HG02571 (cell line): Measurements from ENCODE around the gene CUEDC1.

ENCODE experiments used
- ATAC-seq: cut with Tn5 transposase; IDR thresholded peaks from one replicate; pipeline ENCODE4 v1.9.1; 2021; ENCODE audit warnings: mild to moderate bottlenecking, moderate library complexity; ENCODE audit not compliant: unreplicated experiment

CUEDC1 gene

DNA sequence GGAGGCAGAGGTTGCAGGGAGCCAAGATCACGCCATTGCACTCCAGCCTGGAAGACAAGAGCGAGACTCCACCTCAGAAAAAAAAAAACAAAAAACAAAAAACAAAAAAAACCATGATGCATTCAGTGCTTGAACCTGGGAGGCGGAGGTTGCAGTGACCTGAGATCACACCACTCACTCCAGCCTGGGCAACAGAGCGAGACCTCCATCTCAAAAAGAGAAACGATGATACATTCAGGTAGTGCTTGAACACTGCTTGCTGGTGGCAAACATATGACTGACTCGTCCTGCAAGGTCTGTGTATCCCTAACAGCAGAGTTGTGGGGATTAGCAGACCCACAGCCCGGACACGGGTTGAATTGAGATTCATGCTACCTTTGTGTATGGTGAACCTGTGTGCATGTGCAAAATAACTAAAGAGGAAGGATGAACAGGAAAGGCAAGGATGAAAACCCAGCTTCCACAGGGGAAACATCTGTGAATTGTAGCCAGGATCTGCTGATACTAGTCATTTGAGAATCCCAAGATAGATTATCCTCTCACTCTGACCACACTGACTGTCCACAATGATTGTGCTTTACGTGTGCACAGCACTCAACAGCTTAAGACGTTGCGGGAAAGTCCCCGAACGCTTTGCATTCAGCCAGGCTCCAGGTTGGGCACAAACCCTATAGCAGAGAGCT is 53.0 kb downstream of the CUEDC1 start:
- ATAC-seq, result peak; percentile 46

DNA sequence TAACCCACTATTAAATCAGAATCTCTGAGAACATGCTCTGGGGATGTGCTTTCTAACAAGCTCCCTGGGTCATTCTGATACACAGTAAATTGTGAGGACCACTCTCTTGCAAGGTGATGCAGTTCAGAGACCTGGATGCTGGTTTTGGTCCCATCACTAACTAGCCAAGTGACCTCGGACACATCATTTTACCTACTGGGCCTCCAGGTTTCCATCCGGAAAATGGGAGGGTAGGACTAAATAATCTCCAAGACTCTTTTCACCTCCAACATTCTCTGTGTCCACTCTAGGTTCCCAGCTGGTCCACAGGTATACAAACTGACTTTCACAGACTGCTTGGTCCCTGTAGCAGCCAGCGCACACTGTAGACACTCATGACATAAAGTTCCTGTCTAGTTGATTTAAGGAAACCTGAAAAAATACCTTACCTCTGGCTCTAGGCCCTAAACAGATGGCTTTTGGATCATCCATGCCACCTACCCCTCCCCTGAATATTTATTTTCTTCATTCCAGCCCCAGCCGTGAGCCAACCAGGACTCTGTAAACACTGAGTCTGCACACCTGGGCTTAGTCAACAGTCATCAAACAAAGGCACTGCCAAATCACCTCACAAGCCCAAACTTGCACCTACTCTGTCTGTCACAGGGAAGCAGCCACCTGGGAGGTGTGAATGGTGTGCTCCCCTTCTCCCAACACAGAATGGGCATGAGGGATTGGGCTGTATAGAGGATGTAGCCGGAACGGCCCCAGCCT is 54.0 kb downstream of the CUEDC1 start:
- no peak for ATAC-seq

DNA sequence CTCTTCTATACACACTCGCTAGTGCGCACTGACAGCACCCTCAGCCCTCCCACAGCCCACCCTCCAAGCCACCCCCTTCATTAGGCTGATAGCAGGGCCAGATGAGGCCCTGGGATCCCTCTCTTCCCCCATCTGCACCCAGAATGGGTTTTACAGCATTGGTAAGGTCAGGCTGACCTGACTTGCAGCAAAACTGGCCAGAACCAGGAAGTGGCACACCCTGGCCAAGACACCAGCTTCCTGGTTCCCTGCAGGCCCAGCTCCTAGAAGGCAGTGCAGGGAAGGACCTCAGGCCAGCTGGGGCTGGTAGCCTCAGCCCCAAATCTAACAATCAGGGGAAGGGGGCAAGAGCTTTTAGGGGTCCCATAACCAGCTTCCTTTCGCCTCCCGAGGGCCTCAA is 55.4 kb downstream of the CUEDC1 start:
- no peak for ATAC-seq

DNA sequence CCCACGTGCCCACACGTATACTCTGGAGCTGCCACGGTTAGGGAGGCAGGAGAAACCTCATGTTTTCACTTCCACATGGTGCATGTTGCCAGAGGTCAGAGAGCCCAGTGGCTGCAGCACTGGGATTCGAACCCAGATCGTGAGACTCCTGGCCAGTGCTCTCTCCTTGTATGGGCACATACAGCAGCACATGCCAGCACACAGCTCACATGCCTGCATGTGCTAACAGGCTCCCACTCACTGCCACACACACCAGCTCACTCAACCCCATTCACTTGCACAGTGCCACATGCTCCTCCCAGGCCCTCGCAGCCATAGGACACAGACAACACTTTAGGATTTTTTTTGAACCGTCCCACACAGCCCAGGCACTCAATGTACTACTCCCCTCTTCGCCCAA is 55.8 kb downstream of the CUEDC1 start:
- ATAC-seq, result no peak

DNA sequence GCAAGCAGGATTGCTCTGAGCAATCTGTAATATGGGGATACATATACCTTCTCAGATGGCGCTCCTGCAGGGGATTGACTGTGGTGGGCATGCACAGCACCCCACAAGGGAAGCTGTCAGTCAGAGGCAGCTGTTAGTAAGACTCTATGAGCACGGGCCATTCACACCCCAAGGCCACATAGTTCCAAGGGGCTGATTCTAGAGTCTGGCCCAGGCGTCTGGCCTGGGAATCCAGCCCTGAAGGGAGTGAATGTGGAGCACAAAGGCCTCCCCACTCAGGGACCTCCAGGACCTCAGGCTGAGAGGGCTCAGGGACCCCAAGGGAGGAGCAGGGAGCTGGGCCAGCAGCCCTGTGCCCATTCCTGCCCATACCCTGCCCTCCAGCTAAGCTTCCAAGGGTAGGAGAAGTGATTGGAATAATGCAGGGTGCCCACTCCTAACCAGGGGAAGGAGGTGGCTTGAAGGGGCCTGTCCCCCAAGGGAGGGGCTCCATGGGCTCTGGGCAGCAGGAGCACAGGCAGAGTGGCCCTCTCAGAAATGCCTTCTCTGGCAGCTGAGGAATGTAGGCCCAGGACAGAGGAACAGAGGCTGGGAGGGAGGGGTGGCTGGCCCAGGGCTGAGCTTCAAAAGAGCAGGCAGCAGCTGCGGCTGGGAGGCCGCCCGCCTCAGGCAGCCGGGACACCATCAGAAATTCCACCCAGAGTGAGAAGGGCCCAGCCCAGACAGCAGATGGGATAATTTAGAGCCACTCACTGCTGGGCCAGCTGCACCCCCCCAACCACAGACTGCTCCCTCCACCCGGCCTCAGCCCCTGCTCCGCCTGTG is 56.5 kb downstream of the CUEDC1 start:
- no peak for ATAC-seq

DNA sequence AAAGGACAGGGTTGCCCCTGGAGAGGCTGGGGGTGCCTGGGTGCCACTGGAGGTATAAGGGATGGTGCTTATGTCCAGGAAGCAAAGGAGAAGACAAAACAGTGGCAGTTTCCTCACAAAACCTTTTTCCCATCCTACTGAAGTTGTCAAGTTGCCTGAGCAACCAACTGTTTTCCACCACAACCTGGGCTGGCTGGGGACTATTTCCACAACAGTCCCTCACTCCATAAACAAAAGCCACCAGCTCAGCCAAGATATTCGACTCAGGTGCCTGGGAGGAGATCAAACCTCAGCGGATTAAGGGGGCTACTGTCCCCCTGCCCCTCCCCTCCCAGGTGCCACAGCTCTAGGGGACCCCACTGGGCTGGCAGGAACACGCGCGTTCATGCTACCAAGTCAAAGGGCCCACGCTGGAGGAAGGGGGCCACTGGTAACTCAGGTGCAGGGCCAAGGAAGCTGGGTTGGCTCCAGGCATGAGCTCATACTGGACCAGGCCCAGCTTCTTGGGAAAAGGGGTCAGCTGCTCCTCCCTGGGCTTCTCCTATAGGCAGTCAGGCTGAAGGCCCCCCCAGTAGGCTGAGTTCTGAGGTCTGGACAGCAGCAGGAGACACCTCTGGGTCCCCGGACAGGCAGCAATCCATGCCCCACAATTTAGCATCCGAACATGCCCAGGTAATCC is 59.7 kb downstream of the CUEDC1 start:
- no peak for ATAC-seq

DNA sequence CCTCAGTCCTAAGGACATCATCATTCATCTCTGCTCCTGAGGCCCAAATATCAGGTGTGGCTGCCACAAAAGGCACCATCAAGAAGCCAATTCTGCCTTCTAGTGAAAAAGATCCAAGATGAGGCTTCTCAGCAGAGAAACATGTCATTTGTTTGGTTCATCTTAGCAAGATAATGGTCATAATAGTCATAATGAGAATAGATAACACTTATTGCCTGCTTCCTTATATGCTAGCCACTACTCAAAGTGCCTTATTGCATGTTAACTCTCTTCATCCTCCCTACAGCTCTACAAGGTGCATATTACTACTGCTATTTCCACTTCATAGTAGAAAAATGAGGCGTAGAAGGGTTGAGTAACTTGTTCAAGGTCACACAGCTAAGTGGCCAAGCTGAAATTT is 60.4 kb downstream of the CUEDC1 start:
- ATAC-seq, result no peak

DNA sequence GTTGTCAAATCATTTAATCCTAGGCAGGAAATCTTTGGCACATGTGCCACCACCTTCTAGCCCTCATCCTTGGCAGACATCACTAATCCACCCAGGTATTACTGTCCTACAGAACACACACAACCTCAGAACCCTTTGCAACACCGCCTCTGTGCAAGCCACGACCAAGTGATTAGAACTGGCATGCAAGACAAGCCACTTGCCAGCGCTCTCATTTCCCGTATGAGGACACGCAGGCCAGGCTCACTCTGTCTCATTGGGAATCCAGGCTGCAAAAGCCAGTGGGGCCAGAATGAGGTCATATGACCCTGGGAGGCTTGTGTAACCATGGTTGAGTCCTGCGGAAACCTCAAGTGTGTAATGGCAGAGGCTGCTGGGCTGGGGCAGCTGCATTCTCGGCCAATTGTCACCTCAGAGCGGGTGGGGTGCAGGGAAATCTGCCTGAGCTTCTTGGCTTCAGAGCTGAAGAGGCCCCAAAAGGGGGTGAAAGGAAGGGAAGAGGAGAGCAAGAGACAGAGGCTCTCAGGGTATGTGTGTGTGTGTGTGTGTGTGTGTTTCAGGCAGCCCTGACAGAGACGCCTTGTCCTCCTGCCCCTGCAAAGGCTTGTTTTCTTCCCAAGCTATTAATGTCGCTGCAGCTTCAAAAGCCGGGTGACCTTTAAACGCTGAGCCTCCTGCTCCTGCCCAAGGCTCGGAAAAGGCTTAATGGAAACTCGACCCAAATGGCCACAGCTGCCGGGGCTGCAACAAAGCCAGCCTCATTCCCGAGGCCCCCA is 62.2 kb downstream of the CUEDC1 start:
- no peak for ATAC-seq

DNA sequence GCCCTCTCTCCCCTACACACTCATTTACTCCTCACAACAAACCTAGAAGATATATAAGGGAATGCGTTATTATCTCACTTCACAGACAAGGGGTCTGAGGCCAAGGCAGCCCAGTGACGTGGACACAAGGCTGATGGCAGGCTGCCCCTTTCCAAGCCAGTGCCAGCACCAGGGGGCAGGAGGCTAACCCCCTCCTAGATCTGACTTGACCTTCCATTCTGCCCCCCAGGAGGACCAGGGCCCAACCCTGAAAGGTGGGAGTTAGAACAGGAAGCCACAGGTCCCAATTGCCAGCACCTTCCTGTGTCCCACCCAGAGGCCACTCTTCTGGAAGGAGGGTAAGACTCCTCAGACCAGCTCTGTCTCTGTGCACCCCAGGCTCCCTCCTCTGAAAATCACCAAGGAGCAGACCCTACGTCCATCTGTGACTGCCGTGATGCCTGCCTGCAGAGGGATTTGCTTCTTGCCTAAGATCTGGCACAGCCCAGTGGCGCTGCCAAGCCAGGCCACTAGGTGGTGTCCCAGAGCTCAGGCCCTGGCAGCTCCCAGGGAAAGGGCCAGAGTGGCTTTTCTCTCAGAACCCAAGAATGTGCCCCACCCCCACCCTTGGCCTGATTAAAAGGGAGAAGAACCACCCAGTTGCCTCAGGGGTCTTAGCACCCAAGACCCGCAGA is 62.9 kb downstream of the CUEDC1 start:
- ATAC-seq, result no peak

DNA sequence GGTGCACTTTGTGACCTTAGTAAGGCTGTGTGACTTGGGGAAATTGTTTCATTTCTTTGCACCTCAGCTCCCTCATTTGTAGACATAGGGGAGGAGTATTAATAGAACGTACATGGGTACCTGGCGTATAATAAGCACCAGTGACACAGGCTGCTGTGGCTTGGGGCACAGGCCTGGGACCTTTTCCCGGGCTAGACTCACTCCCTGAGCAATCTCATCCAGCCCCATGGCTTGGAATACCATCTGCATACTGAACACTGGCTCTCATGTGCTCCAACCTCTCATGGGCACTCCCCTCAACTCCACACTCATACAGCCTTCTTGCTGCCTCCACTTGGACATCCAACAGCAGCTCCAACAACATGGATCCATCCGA is 64.4 kb downstream of the CUEDC1 start:
- ATAC-seq, result no peak

DNA sequence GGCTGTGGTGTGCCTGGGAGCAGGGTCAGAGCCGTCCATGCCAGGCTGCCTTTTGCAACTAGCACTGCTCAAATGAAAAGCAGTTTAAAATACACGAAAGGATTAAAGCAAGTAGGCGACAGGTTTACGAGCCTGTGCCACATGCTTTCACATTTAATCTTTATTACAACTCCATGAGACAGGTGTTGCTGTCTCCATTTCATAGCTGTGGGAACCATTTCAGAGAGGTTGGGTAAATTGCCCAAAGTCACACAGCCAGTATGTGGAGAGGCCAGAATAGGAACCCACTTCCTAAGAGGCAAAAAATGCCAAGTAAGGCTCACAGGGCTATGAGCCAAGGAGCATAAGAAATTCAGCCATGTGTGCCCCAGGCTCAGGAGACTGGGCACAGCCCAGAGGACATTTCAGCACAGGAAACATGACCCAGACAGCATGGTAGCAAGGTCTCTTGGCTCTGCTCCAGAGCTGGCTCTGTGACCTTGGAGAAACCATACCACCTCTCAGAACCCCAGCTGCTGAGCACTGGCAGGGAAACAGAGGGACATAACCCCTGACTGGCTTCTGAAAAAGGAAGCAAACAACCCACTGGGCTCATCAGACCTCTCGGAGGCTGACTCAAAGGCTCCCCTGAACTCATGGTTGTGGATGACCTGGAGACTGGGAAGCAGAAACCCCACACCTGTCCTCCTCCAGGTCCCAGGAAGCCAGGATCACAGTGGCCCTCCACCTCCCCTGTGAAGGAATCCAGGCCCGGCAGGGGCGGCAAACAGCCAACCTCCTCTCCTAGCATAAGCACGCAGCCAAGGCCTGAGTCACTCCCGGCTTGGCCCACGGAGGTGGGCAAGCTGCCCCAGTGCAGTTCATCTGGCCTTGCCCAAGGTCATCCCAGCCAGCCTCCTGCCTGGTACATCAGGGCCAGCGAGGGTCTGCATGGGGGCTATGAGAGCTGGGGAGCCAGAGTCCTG is 65.0 kb downstream of the CUEDC1 start:
- no peak for ATAC-seq

DNA sequence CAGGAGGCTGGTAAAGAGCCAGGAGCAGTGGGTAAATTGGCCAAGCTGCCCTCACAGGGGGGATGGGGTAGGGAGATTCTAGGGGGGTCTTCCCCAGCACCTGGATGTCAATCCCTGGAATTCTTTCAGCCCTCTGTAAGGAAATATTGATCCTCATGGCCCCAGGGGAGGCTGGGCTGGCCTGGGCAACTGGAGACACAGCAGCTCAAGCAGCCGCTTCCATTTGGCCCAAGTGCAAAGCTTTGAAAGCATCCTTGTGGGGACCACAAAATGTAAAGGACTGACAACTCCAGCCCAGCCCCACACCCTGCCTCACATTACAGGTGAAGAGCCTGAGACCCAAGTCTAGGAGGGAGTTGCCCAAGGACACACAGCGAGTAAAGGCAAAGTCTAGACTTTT is 66.0 kb downstream of the CUEDC1 start:
- no peak for ATAC-seq

DNA sequence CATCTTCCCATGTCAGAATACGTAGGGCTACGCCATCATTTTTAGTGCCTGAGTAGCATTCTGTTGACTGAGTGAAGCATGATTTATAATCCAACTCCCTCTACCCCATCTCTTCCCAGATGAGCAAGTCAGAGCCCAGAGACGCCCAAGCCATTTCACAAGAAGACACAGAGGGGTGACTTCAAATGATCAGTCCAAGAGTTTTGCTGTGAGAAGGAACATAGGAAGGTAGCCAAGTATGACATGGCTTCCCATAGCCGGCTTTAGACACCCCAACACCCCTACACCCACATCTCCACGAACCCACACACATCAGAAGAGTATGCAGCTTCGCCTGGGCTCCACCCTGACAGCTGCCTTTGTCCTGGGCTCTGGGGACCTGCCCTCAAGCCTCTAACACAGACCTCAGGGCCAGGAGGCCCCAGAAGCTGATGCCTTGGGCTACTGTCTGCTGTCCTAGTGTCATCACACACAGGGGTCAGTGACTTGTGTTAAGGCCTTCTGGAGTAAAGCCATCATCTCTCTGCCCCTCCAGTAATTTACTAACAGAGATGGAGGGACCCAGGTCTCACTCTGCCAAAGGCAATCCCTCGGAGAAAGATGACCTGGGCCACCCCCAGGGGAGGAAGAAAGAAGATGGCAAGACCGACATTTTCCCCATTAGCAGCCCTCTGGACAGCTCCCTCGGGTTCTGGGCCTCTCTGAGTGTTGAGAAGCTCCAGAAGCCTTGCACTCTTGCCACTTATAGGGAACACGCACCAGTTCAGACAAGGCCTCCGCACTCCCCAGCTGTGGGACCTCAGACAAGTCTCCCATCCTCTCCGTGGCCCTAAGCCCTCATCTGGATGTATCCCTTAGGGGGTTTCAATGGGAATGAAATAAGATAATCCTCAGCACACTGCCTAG is 66.6 kb downstream of the CUEDC1 start:
- ATAC-seq, result no peak

DNA sequence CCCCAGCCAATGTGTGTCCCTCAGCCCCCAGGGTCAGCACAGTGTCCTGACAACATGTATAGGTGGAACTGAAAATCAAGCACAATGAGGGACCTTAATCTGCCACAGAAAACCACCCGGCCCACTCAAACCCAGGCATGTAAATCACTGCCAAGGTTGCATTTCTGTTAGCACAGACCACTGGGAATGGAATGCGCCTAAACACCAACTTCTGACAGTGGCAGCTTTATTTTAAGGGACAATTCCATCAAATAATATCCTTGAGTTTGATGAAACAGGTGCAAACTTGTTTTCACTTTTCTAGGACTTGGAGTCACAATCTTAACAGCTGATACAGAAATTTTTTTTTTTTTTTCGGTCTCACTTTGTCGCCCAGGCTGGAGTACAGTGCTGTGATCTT is 68.1 kb downstream of the CUEDC1 start:
- no peak for ATAC-seq

DNA sequence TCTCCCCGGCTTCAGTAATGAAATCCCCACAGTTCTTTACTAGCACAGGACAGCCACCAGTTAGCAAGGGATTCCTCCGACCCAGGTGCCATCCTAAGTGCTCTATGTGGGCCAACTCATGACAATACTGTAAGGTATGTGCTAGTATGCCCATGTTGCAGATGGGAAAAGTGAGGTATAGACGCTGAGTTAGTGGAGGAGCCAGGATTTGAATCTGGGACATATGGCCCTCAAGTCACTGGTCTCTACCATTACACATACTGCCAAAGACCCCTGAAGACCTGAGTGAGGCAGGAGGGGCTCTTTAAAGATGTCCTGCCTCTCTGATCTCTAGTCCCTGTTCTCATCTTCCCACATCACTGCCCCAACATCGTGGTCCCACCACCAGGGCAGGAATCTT is 69.2 kb downstream of the CUEDC1 start:
- no peak for ATAC-seq

DNA sequence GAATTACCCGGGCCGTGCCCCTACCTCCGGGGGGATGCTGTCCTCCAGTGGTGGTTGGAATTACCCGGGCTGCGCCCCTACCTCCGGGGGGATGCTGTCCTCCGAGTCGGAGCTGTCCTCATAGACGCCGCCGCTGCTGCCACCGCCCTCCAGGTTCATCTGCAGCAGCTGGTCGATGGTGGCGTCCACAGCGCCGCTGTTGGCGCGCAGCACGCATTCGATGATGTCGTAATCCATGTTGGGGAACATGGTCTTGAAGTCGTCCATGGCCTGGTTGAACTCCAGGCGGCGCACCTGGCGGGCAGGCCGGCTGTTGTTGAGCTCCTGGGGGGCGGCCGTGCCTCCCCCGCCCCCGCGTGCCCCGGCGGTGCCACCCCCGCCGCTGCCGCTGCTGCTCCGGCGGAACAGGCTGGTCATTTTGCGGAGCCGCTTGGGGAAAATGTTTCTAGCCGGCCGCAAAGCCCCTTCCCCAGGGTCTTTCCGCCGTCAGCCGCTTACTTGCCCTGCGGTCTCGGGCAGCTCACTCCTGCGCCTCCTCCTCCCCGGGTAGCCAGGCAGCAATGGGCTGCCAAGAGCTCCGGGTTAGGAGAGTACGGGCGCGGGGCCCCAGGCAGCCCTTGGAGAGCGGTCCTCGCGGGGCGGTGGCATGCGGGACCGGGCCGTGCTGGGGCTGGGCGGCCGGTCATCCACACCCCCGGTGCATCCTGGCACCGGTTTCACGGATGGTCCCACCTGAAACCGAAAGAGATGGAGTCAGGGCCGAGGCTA is 69.9 kb downstream of the CUEDC1 start:
- ATAC-seq, result no peak

DNA sequence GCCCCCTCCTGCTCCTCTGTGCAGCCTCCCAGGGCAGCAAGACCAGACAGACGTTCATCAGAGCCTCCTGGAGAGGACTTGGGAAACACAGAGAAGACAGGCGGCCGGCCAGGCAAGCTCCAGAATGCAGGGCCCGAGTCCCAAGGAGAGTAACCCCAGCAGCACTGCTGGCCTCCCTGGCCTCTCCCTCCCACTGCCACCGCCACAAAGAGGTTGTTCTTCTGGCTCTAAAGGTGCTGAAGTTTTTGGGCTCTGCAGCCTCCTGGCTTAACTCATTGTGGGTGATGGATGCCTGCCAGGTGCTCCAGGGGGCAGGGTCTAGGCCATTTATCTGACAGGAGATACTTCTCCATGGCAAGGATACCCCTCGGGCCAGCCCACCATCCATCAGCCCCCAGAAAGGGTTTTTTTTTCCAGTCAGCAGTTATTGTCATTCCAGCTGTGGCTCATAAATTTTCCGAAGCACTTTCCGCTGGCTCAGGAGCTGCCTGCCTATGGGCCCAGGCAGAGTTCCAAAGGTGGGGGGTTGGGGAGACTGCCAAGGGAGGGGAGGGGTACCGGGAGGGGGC is 73.3 kb downstream of the CUEDC1 start:
- ATAC-seq, result no peak
